Adrenal gland (tissue), 12 donors: Measurements from ENCODE around the gene AUTS2. TPM values are rescaled to one million over a fixed set of nuclear protein-coding genes. Genes with fewer than 3 reads are reported as not detected.

Experiments used
- DNase-seq, 7 donors: peaks; one replicate each; pipeline ENCODE4 v3.0.0-alpha.2; 2019 to 2020
- H3K27ac ChIP-seq, 5 donors: fragments of 200-600 bp; sonication (generic) in 4 of 5; 1 replicate in 3 of 5; 2 replicates in 2 of 5; pipeline versions ENCODE4 v1.5.1 to v1.8.0; 2016 to 2020; ENCODE audit warnings: mild to moderate bottlenecking in 1 of 5
- H3K27me3 ChIP-seq: fragments of 200-600 bp; 2 replicates; pipeline ENCODE4 v1.8.0; 2021
- H3K36me3 ChIP-seq, 2 donors: fragments of 200-600 bp; replicated peaks in 1 of 2; 1 replicate in 1 of 2; 2 replicates in 1 of 2; pipeline versions ENCODE4 v1.5.1 to v1.8.0; 2018 to 2022
- H3K4me1 ChIP-seq, 2 donors: fragments of 200-600 bp; replicated peaks in 1 of 2; 1 replicate in 1 of 2; 2 replicates in 1 of 2; pipeline versions ENCODE4 v1.5.1 to v1.8.0; 2018 to 2021
- H3K4me3 ChIP-seq, 4 donors: fragments of 200-600 bp; sonication (generic) in 3 of 4; one replicate each; pipeline ENCODE4 v1.5.1; 2016 to 2018
- H3K9me3 ChIP-seq, 3 donors: fragments of 200-600 bp; sonication (generic) in 1 of 3; replicated peaks in 1 of 3; 1 replicate in 2 of 3; 2 replicates in 1 of 3; pipeline versions ENCODE4 v1.5.1 to v1.8.0; 2016 to 2021
- CTCF ChIP-seq, 6 experiments: fragments of 450-650 bp in 4 of 6; fragments of 200-600 bp in 2 of 6; sonication (generic) in 1 of 6; IDR thresholded peaks; 1 replicate in 5 of 6; 2 replicates in 1 of 6; pipeline versions ENCODE4 v1.5.1 to v1.8.0; 2016 to 2021; ENCODE audit warnings: antibody characterized with exemption in 6 of 6, mild to moderate bottlenecking in 2 of 6, moderate library complexity in 1 of 6
- POLR2A ChIP-seq, 2 donors: fragments of 450-650 bp; IDR thresholded peaks; one replicate each; pipeline ENCODE4 v1.6.1; 2017; ENCODE audit warnings: antibody characterized with exemption in 2 of 2, mild to moderate bottlenecking in 2 of 2, moderate library complexity in 1 of 2
- WGBS, 4 donors: extraction: QIAGEN DNeasy Blood & Tissue Kit in 2 of 4; methylation state at CpG; one replicate each; pipeline versions ENCODE4 v1.1.5 to v1.1.7; 2013 to 2017; 5-methylcytosine and 5-hydroxymethylcytosine counted together
- intact Hi-C, 2 donors: fragments of 100-400 bp; cut with DNase I; formaldehyde crosslinking; loops; one replicate each; pipeline versions ENCODE4 v1.14.1 to v1.15.0; 2022 to 2023
- polyA plus RNA-seq, 3 donors: library from polyadenylated mRNA; stranded (reverse); fragments of 200-250 nt in 2 of 3; fragments of 350-450 nt in 1 of 3; fragmentation: Illumina TruSeq in 1 of 3; extraction: RNeasy Lipid Tissue Mini Kit (QIAGEN cat#74804) in 1 of 3; gene quantifications; one replicate each; pipeline ENCODE4 v1.2.3, GENCODE V29; 2013 to 2014
- total RNA-seq, 9 donors: library from RNA; depleted of rRNA in 4 of 9; stranded (reverse); fragments of >200 nt in 4 of 9; fragments of 120-200 nt in 1 of 9; fragmentation: NEBNext Ultra II Directional in 1 of 9; extraction: Animal tissue kit (Norgen Biotek cat#: 25700) in 1 of 9; gene quantifications; one replicate each; pipeline versions ENCODE4 v1.1.0 to v1.2.4, GENCODE V29; 2013 to 2023
- donor health status: healthy with polysubstance abuse.
- donor health status: Bipolar disorder and iron deficiency.
- donor health status: DM: yes; HTN: yes; CAD: no.
- donor health status: DM: no; HTN: no; CAD: no.
- donor health status: DM: no; HTN: no; CAD: no.
- donor health status: DM: yes; HTN: yes; CAD: no.

Gene AUTS2
- total and polyA plus RNA-seq, 12 donors: 6.4 to 44.0 (median 15.2) TPM

GRCh38 chr7:69619635-69620034 is 21.4 kb downstream of the AUTS2 start:
- Histone ChIP-seq H3K4me1 (peaks cover 0 to 11% of the 10 kb centered on the region in 2 donors), H3K27ac (no peak overlapping the region), H3K4me3 (no peak overlapping the region), H3K9me3 (no peaks in the 10 kb centered on the region), H3K27me3 (no peaks in the 10 kb centered on the region), H3K36me3 (no peaks in the 10 kb centered on the region)
- no peak for DNase-seq
- intact Hi-C loops: no loop called here
- TF ChIP-seq POLR2A (IDR thresholded peaks at IDR 0.05): no peak
- no peak for TF ChIP-seq CTCF (IDR thresholded peaks at IDR 0.05)
- WGBS, 4 donors: 92 to 100% (median 96%) methylated on average over 2 of the region's 2 CpGs

DNA sequence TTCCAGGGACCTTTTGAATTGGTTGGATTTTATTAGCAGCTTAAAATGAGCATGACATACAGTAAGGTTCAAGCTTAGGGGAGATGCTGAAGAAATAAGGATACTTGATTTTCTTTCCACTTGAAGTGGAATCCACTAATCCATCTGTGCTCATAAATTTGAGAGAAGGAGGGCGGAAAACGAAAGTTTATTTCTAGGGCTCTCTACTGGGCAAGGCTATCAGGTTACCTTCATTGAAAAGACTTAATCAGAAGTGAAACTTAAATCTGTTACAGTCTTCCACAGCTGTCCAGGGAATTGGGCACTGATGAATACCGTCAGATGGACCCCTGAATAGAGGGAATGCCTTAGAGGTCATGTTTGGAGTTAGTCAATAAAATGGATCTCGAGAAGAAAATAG is 21.8 kb downstream of the AUTS2 start:
- Histone ChIP-seq H3K4me3 (no peak overlapping the region), H3K9me3 (no peaks in the 10 kb centered on the region), H3K27me3 (no peaks in the 10 kb centered on the region), H3K27ac (peak overlapping the region in 2 of 5 donors; percentile 9 to 18), H3K4me1 (peaks cover 0 to 11% of the 10 kb centered on the region in 2 donors), H3K36me3 (no peaks in the 10 kb centered on the region)
- TF ChIP-seq POLR2A (IDR thresholded peaks at IDR 0.05) (no peak), CTCF (IDR thresholded peaks at IDR 0.05) (no peak)
- intact Hi-C loops: no loop called here
- DNase-seq: no peak
- WGBS, 4 donors: 31 to 44% (median 38%) methylated on average over 4 of the region's 4 CpGs

GRCh38 chr7:69620650-69621049 is 22.4 kb downstream of the AUTS2 start:
- H3K4me1 ChIP-seq: peaks cover 0 to 11% of the 10 kb centered on the region in 2 donors
- intact Hi-C loops: no loop called here

DNA sequence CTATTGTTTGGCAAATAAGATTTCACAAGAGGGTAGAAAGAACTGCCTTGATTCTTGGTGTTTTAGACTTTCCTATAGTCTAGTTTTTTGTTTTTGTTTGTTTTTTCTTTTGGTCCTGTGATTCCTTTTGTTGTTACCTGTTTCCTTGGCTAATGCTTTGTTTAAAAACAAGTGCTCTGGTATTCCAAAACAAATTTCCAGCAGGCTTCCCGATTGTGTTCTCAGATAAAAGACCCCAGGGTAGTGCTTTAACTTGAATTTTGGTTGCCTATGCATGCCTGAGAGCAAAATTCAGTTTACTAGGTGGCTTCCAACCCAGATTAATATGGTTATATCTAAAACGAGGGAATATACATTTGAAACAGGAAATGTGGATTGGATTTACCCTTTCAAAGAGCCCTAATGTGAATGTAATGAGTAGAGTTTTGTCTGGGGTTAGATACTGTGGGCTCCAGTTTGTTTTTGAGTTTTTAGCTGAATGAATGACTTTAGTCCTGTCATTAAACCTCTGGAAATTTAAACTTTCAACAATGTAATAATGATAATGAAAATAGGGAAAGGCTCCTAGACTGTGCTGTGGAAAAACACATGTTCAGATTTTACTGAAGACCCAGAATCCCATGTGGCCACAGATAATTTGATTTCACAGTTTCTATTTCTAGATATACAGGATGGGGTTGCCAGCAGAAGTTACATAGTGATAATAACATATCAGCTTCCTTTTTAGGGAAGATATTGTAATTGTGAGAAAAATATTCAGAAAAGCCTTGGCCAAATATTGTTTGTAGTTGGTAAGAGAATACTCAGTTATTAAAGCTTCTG is 23.9 kb downstream of the AUTS2 start:
- no peak for DNase-seq
- Histone ChIP-seq H3K4me1 (peaks cover 0 to 11% of the 10 kb centered on the region in 2 donors), H3K36me3 (no peaks in the 10 kb centered on the region), H3K9me3 (no peaks in the 10 kb centered on the region), H3K27me3 (no peaks in the 10 kb centered on the region), H3K4me3 (no peak overlapping the region), H3K27ac (no peak overlapping the region)
- TF ChIP-seq POLR2A (IDR thresholded peaks at IDR 0.05) (no peak), CTCF (IDR thresholded peaks at IDR 0.05) (no peak)
- WGBS, 4 donors: 64 to 69% (median 65%) methylated on average over 2 of the region's 2 CpGs
- intact Hi-C loops: no loop called here

More at GRCh38 chr7:69620650-69621049, 22.4 kb downstream of the AUTS2 start:
- 88 to 95% (median 88%) methylated on average over 2 of the region's 2 CpGs for WGBS, 4 donors
- no peak for DNase-seq
- Histone ChIP-seq H3K4me3 (no peak overlapping the region), H3K9me3 (no peaks in the 10 kb centered on the region), H3K36me3 (no peaks in the 10 kb centered on the region), H3K27me3 (no peaks in the 10 kb centered on the region), H3K27ac (peak overlapping the region in 1 of 5 donors; percentile 9)
- TF ChIP-seq CTCF (IDR thresholded peaks at IDR 0.05): no peak
